Keratinocyte (primary cell): Measurements from ENCODE around the gene GSDMA.

ENCODE experiments used
- CTCF ChIP-seq, 3 experiments: IDR thresholded peaks in 1 of 3; conservative IDR thresholded peaks in 1 of 3; optimal IDR thresholded peaks in 1 of 3; 2 replicates in 2 of 3; 3 replicates in 1 of 3; pipeline versions ENCODE3 to v1.5.1; 2011; ENCODE audit warnings: low read length in 3 of 3, mild to moderate bottlenecking in 3 of 3, moderate library complexity in 2 of 3, control low read depth in 1 of 3, inconsistent platforms in 1 of 3; ENCODE audit not compliant: insufficient read depth in 2 of 3; ENCODE audit errors: extremely low read depth in 1 of 3
- EZH2 ChIP-seq: IDR thresholded peaks from one replicate; pipeline ENCODE4 v1.6.1; 2012; ENCODE audit warnings: inconsistent platforms, mild to moderate bottlenecking, low read length, moderate library complexity

- no peak for TF ChIP-seq EZH2
- no peak for TF ChIP-seq CTCF (optimal IDR thresholded peaks at IDR 0.05 in 1 of 3, IDR thresholded peaks at IDR 0.05 in 1 of 3, conservative IDR thresholded peaks at IDR 0.05 in 1 of 3; ENCODE audit: extremely low read depth in 1 of 3, insufficient read depth in 2 of 3, low read length in 3 of 3)
Measured at GRCh38 chr17:40015005-40015997, 52.5 kb downstream of the GSDMA start, which contains the start of gene CSF3.
